ENCODE measurements around the gene ZNF787. TPM values are rescaled to one million over a fixed set of nuclear protein-coding genes. Genes with fewer than 3 reads are reported as not detected.
A peak's percentile ranks its signal among the peaks of the same experiment; 100 is the strongest.

Gene ZNF787
- polyA plus RNA-seq, 3 donors: 1.2 to 16.2 (median 1.8) TPM

- Histone ChIP-seq H3K4me2 (replicated peaks; ENCODE audit: extremely low read depth, low read length, poor library complexity, severe bottlenecking) (no peak overlapping the region), H3K27me3 (ENCODE audit: control insufficient read depth in 2 of 2, insufficient read depth in 2 of 2, low read length in 2 of 2) (no peaks in the 10 kb centered on the region), H3K4me1 (ENCODE audit: control insufficient read depth in 1 of 2, insufficient read depth in 2 of 2, low read length in 2 of 2) (no peaks in the 10 kb centered on the region), H3K4me3 (replicated peaks in 1 of 3; ENCODE audit: low read depth in 2 of 3, low read length in 3 of 3) (no peak overlapping the region), H3K9me3 (replicated peaks in 1 of 2; ENCODE audit: control insufficient read depth in 1 of 2, insufficient read depth in 1 of 2, low read length in 2 of 2) (no peaks in the 10 kb centered on the region), H3K27ac (ENCODE audit: low read depth in 1 of 2, low read length in 2 of 2) (no peak overlapping the region), H4K20me1 (ENCODE audit: insufficient read depth, low read length) (no peaks in the 10 kb centered on the region), H3K9ac (ENCODE audit: insufficient read depth, low read length, poor library complexity, severe bottlenecking) (no peak overlapping the region), H2AFZ (ENCODE audit: insufficient read depth, low read depth, low read length, poor library complexity, severe bottlenecking) (no peak overlapping the region), H3K79me2 (ENCODE audit: insufficient read depth, low read length) (no peaks in the 10 kb centered on the region), H3K36me3 (replicated peaks in 1 of 2; ENCODE audit: control insufficient read depth in 1 of 2, insufficient read depth in 2 of 2, low read length in 2 of 2) (peaks cover 2 to 27% of the 10 kb centered on the region in 2 donors)
- 93% methylated on average over 10 of the region's 17 CpGs for WGBS (ENCODE audit: insufficient coverage)
- intact Hi-C loops (cut with micrococcal nuclease): loop anchor here in 1 of 2 donors (10.0 kb wide), 1 partner anchor 50 kb away; no protein-coding TSS in a partner anchor
- DNase-seq: no peak
- peak overlapping the region in 1 of 7 donors; percentile 51 for H3K27ac Mint-ChIP-seq
- H3K27me3 Mint-ChIP-seq (ENCODE audit: low read depth in 3 of 3): no peaks in the 10 kb centered on the region
- H3K36me3 Mint-ChIP-seq: peaks cover 28 to 29% of the 10 kb centered on the region in 2 donors
- TF ChIP-seq CTCF (IDR thresholded peaks at IDR 0.05): peak; percentile 36
- no peak overlapping the region for H3K4me3 Mint-ChIP-seq
- H3K4me1 Mint-ChIP-seq: no peaks in the 10 kb centered on the region
- peaks cover 0 to 6% (median 0%) of the 10 kb centered on the region in 7 donors for H3K9me3 Mint-ChIP-seq
Measured at GRCh38 chr19:56155124-56155687, 34.1 kb upstream of the ZNF787 start.

GRCh38 chr19:56153507-56153906 lies 32.4 kb upstream of the ZNF787 start:
- H3K4me1 ChIP-seq (ENCODE audit: control insufficient read depth in 1 of 2, insufficient read depth in 2 of 2, low read length in 2 of 2): no peaks in the 10 kb centered on the region
- 21% methylated on average over 6 of the region's 6 CpGs for WGBS (ENCODE audit: insufficient coverage)
- intact Hi-C loops (cut with micrococcal nuclease): loop anchor here in 1 of 2 donors (10.0 kb wide), 1 partner anchor 49 kb away; no protein-coding TSS in a partner anchor
- Mint-ChIP-seq H3K27me3 (ENCODE audit: low read depth in 3 of 3) (no peaks in the 10 kb centered on the region), H3K36me3 (peaks cover 28 to 30% of the 10 kb centered on the region in 2 donors), H3K27ac (no peak overlapping the region), H3K9me3 (peaks cover 0 to 3% (median 0%) of the 10 kb centered on the region in 7 donors), H3K4me3 (no peak overlapping the region), H3K4me1 (no peaks in the 10 kb centered on the region)
- TF ChIP-seq CTCF (IDR thresholded peaks at IDR 0.05): no peak
- H3K79me2 ChIP-seq (ENCODE audit: insufficient read depth, low read length): no peaks in the 10 kb centered on the region
- no peaks in the 10 kb centered on the region for H3K9me3 ChIP-seq (replicated peaks in 1 of 2; ENCODE audit: control insufficient read depth in 1 of 2, insufficient read depth in 1 of 2, low read length in 2 of 2)
- peaks cover 2 to 11% of the 10 kb centered on the region in 2 donors for H3K36me3 ChIP-seq (replicated peaks in 1 of 2; ENCODE audit: control insufficient read depth in 1 of 2, insufficient read depth in 2 of 2, low read length in 2 of 2)
- no peak for DNase-seq
- no peaks in the 10 kb centered on the region for H3K27me3 ChIP-seq (ENCODE audit: control insufficient read depth in 2 of 2, insufficient read depth in 2 of 2, low read length in 2 of 2)
- no peak overlapping the region for H3K4me3 ChIP-seq (replicated peaks in 1 of 3; ENCODE audit: low read depth in 2 of 3, low read length in 3 of 3)
- H3K27ac ChIP-seq (ENCODE audit: low read depth in 1 of 2, low read length in 2 of 2): no peak overlapping the region
- no peak overlapping the region for H3K4me2 ChIP-seq (replicated peaks; ENCODE audit: extremely low read depth, low read length, poor library complexity, severe bottlenecking)
- no peak overlapping the region for H2AFZ ChIP-seq (ENCODE audit: insufficient read depth, low read depth, low read length, poor library complexity, severe bottlenecking)
- no peaks in the 10 kb centered on the region for H4K20me1 ChIP-seq (ENCODE audit: insufficient read depth, low read length)
- H3K9ac ChIP-seq (ENCODE audit: insufficient read depth, low read length, poor library complexity, severe bottlenecking): no peak overlapping the region

Data from CD14-positive monocyte (primary cell).